D721Med (cell line): Measurements from ENCODE around the gene LIN54.
"Not testable (repeated sequence)": the region's sequence is repeated elsewhere in the genome, so short reads cannot be mapped to it uniquely, and the experiment has no call there.

Experiments
- DNase-seq: peaks from one replicate; pipeline ENCODE4 v3.0.0; 2011; ENCODE audit warnings: low spot score; ENCODE audit not compliant: insufficient read length
- FAIRE-seq: peaks from 2 replicates; lab custom pipeline; 2011; peaks lifted over from hg19 to GRCh38; lab: Jason Lieb, UNC
- CTCF ChIP-seq: IDR thresholded peaks from 2 replicates; pipeline ENCODE4 v1.5.1; 2012; ENCODE audit warnings: mild to moderate bottlenecking, control low read depth; ENCODE audit not compliant: insufficient read depth; ENCODE audit errors: missing control alignments

LIN54 gene

GRCh38 chr4:82947498-82947897, 63.1 kb downstream of the LIN54 start:
- TF ChIP-seq CTCF, result no peak
- DNase-seq (no peak), FAIRE-seq (no peak)

GRCh38 chr4:82939414-82939813, 71.2 kb downstream of the LIN54 start:
- no peak for TF ChIP-seq CTCF
- no peak for FAIRE-seq
- DNase-seq, result no peak

- FAIRE-seq, result no peak
Observed at GRCh38 chr4:82934441-82934840, 76.2 kb downstream of the LIN54 start.

GRCh38 chr4:82930848-82931755, 79.5 kb downstream of the LIN54 start:
- DNase-seq, result no peak
- no peak for FAIRE-seq
- TF ChIP-seq CTCF, result no peak

More at GRCh38 chr4:82934441-82934840, 76.2 kb downstream of the LIN54 start:
- TF ChIP-seq CTCF, result no peak
- no peak for DNase-seq

- DNase-seq (no peak), FAIRE-seq (no peak)
- no peak for TF ChIP-seq CTCF
Observed at GRCh38 chr4:82921795-82922194, 88.8 kb downstream of the LIN54 start.

- no peak for TF ChIP-seq CTCF
- DNase-seq (no peak), FAIRE-seq (no peak)
Observed at GRCh38 chr4:82919386-82919785, 91.2 kb downstream of the LIN54 start.

- no peak for TF ChIP-seq CTCF
- FAIRE-seq, result no peak
- DNase-seq, result no peak
Observed at GRCh38 chr4:82918091-82918490, 92.5 kb downstream of the LIN54 start.

GRCh38 chr4:82913968-82914367, 96.7 kb downstream of the LIN54 start:
- DNase-seq, FAIRE-seq: not testable (repeated sequence)
